GM18526 (cell line): Measurements from ENCODE around the gene KLHL25.

ENCODE experiments used
- POLR2A ChIP-seq: IDR thresholded peaks from 3 replicates; pipeline ENCODE4 v1.6.1; 2011; ENCODE audit not compliant: insufficient read length; ENCODE audit errors: extremely low read depth

Gene KLHL25

GRCh38 chr15:85751291-85752123 lies 43.2 kb downstream of the KLHL25 start:
- TF ChIP-seq POLR2A: no peak

GRCh38 chr15:85750319-85751290 lies 44.1 kb downstream of the KLHL25 start:
- TF ChIP-seq POLR2A: no peak

- TF ChIP-seq POLR2A: no peak
Observed at GRCh38 chr15:85749261-85750151, 45.2 kb downstream of the KLHL25 start.

- no peak for TF ChIP-seq POLR2A
Observed at GRCh38 chr15:85748729-85749128, 46.0 kb downstream of the KLHL25 start.

GRCh38 chr15:85748176-85748575 lies 46.5 kb downstream of the KLHL25 start:
- no peak for TF ChIP-seq POLR2A

GRCh38 chr15:85746641-85747040 lies 48.1 kb downstream of the KLHL25 start:
- TF ChIP-seq POLR2A: no peak

GRCh38 chr15:85745525-85746150 lies 49.1 kb downstream of the KLHL25 start:
- TF ChIP-seq POLR2A: no peak

- no peak for TF ChIP-seq POLR2A
Observed at GRCh38 chr15:85745023-85745422, 49.7 kb downstream of the KLHL25 start.

GRCh38 chr15:85744579-85744978 lies 50.1 kb downstream of the KLHL25 start:
- no peak for TF ChIP-seq POLR2A

GRCh38 chr15:85743392-85744055 lies 51.2 kb downstream of the KLHL25 start:
- TF ChIP-seq POLR2A: no peak

- TF ChIP-seq POLR2A: no peak
Observed at GRCh38 chr15:85742186-85742821, 52.4 kb downstream of the KLHL25 start.

GRCh38 chr15:85741662-85742061 lies 53.1 kb downstream of the KLHL25 start:
- TF ChIP-seq POLR2A: no peak

GRCh38 chr15:85741021-85741421 lies 53.7 kb downstream of the KLHL25 start:
- no peak for TF ChIP-seq POLR2A
